ENCODE data around the gene TELO2. TPM values are rescaled to one million over a fixed set of nuclear protein-coding genes. Genes with fewer than 3 reads are reported as not detected.

Gene TELO2
- total RNA-seq, 2 experiments from 2014 or later: 29.7 to 30.8 TPM

GRCh38 chr16:1447965-1448364 lies 45.2 kb upstream of the TELO2 start:
- no peaks in the 10 kb centered on the region for H3K4me1 Mint-ChIP-seq (ENCODE audit: low read depth)
- Histone ChIP-seq H3K4me3 (ENCODE audit: low read length) (no peak overlapping the region), H3K27ac (ENCODE audit: low read depth in 1 of 2, low read length in 2 of 2) (no peak overlapping the region), H3K27me3 (ENCODE audit: control insufficient read depth in 1 of 2, insufficient read depth in 2 of 2, low read length in 2 of 2) (no peaks in the 10 kb centered on the region), H3K4me1 (ENCODE audit: insufficient read depth, low read length) (no peaks in the 10 kb centered on the region), H3K9me3 (ENCODE audit: control insufficient read depth in 1 of 2, insufficient read depth in 1 of 2, low read length in 2 of 2) (peaks cover 0 to 4% of the 10 kb centered on the region in 2 experiments), H3K36me3 (ENCODE audit: insufficient read depth, low read length) (peaks cover 31% of the 10 kb centered on the region)
- ATAC-seq (ENCODE audit: poor library complexity): no peak
- POLR2A ChIA-PET: no interaction called here
- CTCF ChIA-PET: no interaction called here
- TF ChIP-seq, protein P1, sequence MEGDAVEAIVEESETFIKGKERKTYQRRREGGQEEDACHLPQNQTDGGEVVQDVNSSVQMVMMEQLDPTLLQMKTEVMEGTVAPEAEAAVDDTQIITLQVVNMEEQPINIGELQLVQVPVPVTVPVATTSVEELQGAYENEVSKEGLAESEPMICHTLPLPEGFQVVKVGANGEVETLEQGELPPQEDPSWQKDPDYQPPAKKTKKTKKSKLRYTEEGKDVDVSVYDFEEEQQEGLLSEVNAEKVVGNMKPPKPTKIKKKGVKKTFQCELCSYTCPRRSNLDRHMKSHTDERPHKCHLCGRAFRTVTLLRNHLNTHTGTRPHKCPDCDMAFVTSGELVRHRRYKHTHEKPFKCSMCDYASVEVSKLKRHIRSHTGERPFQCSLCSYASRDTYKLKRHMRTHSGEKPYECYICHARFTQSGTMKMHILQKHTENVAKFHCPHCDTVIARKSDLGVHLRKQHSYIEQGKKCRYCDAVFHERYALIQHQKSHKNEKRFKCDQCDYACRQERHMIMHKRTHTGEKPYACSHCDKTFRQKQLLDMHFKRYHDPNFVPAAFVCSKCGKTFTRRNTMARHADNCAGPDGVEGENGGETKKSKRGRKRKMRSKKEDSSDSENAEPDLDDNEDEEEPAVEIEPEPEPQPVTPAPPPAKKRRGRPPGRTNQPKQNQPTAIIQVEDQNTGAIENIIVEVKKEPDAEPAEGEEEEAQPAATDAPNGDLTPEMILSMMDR (IDR thresholded peaks at IDR 0.05): no peak
- H3K27ac Mint-ChIP-seq: no peak overlapping the region
- intact Hi-C loops (cut with DNase I, micrococcal nuclease): no loop called here
- peaks cover 19% of the 10 kb centered on the region for H3K36me3 Mint-ChIP-seq (ENCODE audit: low read depth)
- H3K27me3 Mint-ChIP-seq: no peaks in the 10 kb centered on the region
- DNase-seq: no peak
- H3K4me3 Mint-ChIP-seq: no peak overlapping the region
- no peaks in the 10 kb centered on the region for H3K9me3 Mint-ChIP-seq

DNA sequence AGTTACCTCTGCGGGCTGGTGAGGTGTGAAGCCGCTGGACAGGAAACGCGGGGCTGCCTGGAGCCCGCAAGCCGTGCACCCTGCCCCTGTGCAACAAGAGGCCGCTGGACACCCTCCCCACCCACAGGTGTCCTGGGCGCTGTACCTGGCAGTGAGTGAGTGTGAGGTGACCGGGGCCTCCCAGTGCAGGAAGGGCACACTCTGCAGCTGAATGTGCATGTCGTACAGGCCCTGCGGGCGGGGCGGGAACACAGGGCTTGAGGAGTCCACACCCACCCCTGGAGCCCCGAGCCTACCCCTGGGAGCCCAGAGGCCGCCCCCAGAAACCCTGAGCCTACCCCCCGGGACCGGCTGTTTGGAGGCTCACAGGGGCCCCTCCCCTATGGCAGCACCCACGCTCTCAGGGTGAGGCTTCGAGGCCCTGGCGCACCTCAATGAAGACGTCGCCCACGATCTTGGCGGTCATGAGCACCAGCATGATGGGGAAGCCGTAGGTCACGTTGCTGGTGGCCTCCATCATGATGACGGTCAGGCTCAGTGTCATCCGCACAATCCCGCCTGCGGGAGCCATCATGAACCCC lies 44.5 kb upstream of the TELO2 start:
- Mint-ChIP-seq H3K4me3 (no peak overlapping the region), H3K36me3 (ENCODE audit: low read depth) (peaks cover 22% of the 10 kb centered on the region), H3K4me1 (ENCODE audit: low read depth) (no peaks in the 10 kb centered on the region), H3K9me3 (no peaks in the 10 kb centered on the region), H3K27ac (no peak overlapping the region), H3K27me3 (no peaks in the 10 kb centered on the region)
- CTCF ChIA-PET: no interaction called here
- TF ChIP-seq, protein P1 (IDR thresholded peaks at IDR 0.05): no peak
- intact Hi-C loops (cut with DNase I, micrococcal nuclease): no loop called here
- DNase-seq (no peak), ATAC-seq (ENCODE audit: poor library complexity) (no peak)
- Histone ChIP-seq H3K4me3 (ENCODE audit: low read length) (no peak overlapping the region), H3K36me3 (ENCODE audit: insufficient read depth, low read length) (peaks cover 37% of the 10 kb centered on the region), H3K4me1 (ENCODE audit: insufficient read depth, low read length) (no peaks in the 10 kb centered on the region), H3K9me3 (ENCODE audit: control insufficient read depth in 1 of 2, insufficient read depth in 1 of 2, low read length in 2 of 2) (peaks cover 0 to 4% of the 10 kb centered on the region in 2 experiments), H3K27me3 (ENCODE audit: control insufficient read depth in 1 of 2, insufficient read depth in 2 of 2, low read length in 2 of 2) (no peaks in the 10 kb centered on the region), H3K27ac (ENCODE audit: low read depth in 1 of 2, low read length in 2 of 2) (no peak overlapping the region)
- POLR2A ChIA-PET: no interaction called here

DNA sequence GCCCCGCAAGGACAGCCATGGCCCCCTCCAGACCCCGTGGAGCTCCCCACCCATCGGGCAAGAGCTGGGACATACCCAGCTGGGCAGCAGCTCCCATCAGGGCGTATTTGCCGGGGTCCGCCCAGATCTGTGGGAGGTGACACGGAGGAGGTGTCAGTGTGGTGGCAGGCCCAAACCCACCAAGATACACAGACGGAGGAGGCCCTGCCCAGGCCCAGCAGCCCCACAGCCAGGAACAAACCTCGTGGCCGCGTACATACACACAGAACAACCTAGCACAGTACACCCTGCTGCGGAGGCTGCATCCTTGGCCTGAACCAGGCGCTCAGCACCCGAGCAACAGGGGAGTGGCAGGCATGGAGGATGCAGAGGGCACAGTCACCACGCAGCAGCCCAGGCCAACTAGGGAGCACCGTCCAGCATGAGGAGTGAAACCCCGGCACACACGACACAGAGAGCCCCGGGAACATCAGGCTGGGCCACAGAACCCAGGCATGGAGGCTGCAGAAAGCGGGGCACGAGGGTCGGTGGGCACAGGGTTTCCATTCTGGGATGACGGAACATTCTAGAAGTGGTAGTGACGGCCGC lies 43.9 kb upstream of the TELO2 start:
- H3K9me3 ChIP-seq (ENCODE audit: control insufficient read depth in 1 of 2, insufficient read depth in 1 of 2, low read length in 2 of 2): peaks cover 0 to 4% of the 10 kb centered on the region in 2 experiments
- ChIA-PET POLR2A (no interaction called here), CTCF (no interaction called here)
- H3K27me3 Mint-ChIP-seq: no peaks in the 10 kb centered on the region
- no peak overlapping the region for H3K4me3 ChIP-seq (ENCODE audit: low read length)
- no peak overlapping the region for H3K27ac ChIP-seq (ENCODE audit: low read depth in 1 of 2, low read length in 2 of 2)
- ATAC-seq (ENCODE audit: poor library complexity): no peak
- no peak for DNase-seq
- H3K9me3 Mint-ChIP-seq: no peaks in the 10 kb centered on the region
- peaks cover 43% of the 10 kb centered on the region for H3K36me3 ChIP-seq (ENCODE audit: insufficient read depth, low read length)
- H3K27me3 ChIP-seq (ENCODE audit: control insufficient read depth in 1 of 2, insufficient read depth in 2 of 2, low read length in 2 of 2): no peaks in the 10 kb centered on the region
- no peaks in the 10 kb centered on the region for H3K4me1 Mint-ChIP-seq (ENCODE audit: low read depth)
- TF ChIP-seq, protein P1 (IDR thresholded peaks at IDR 0.05): no peak
- H3K4me3 Mint-ChIP-seq: no peak overlapping the region
- no peaks in the 10 kb centered on the region for H3K4me1 ChIP-seq (ENCODE audit: insufficient read depth, low read length)
- H3K27ac Mint-ChIP-seq: no peak overlapping the region
- intact Hi-C loops (cut with DNase I, micrococcal nuclease): no loop called here
- peaks cover 22% of the 10 kb centered on the region for H3K36me3 Mint-ChIP-seq (ENCODE audit: low read depth)
